IPS DF 6.9 (cell line): Measurements from ENCODE around the gene KCNJ18.
"Not testable (repeated sequence)": the region's sequence is repeated elsewhere in the genome, so short reads cannot be mapped to it uniquely, and the experiment has no call there.

Source experiments
- DNase-seq: peaks from one replicate; pipeline ENCODE4 v3.0.0-alpha.2; 2013; ENCODE audit warnings: low read depth, low spot score
- H3K27ac ChIP-seq: one replicate; pipeline ENCODE4 v1.5.1; 2013; ENCODE audit warnings: low read length, control low read depth
- H3K27me3 ChIP-seq: 2 replicates; pipeline ENCODE4 v1.6.1; 2013; ENCODE audit warnings: mild to moderate bottlenecking, low read length; ENCODE audit not compliant: control insufficient read depth, insufficient read depth
- H3K36me3 ChIP-seq: 2 replicates; pipeline ENCODE4 v1.6.1; 2013; ENCODE audit warnings: low read length; ENCODE audit not compliant: control insufficient read depth, insufficient read depth
- H3K4me1 ChIP-seq: 2 replicates; pipeline ENCODE4 v1.6.1; 2013; ENCODE audit warnings: low read length; ENCODE audit not compliant: control insufficient read depth, insufficient read depth
- H3K4me3 ChIP-seq: 2 replicates; pipeline ENCODE4 v1.5.1; 2013; ENCODE audit warnings: mild to moderate bottlenecking, low read length
- H3K9me3 ChIP-seq: 2 replicates; pipeline ENCODE4 v1.6.1; 2013; ENCODE audit warnings: low read length, inconsistent platforms; ENCODE audit not compliant: control insufficient read depth, insufficient read depth
- WGBS: extraction: QIAGEN DNeasy Blood & Tissue Kit; methylation state at CpG from one replicate; pipeline ENCODE4 v1.1.7; 2013; ENCODE audit warnings: mixed read lengths, missing lambda C conversion rate; ENCODE audit not compliant: insufficient read length, insufficient coverage; 5-methylcytosine and 5-hydroxymethylcytosine counted together

KCNJ18 gene

GRCh38 chr17:21705746-21706145 is 13.4 kb downstream of the KCNJ18 start:
- not testable (repeated sequence) for H3K27me3 ChIP-seq, DNase-seq
- no CpG with 5 or more reads among the region's 6 CpGs for WGBS

GRCh38 chr17:21706546-21706945 is 14.2 kb downstream of the KCNJ18 start:
- not testable (repeated sequence) for H3K9me3 ChIP-seq, H3K4me1 ChIP-seq, H3K36me3 ChIP-seq, DNase-seq, H3K27me3 ChIP-seq, H3K27ac ChIP-seq, H3K4me3 ChIP-seq
- no CpG with 5 or more reads among the region's 7 CpGs for WGBS

More at GRCh38 chr17:21705746-21706145, 13.4 kb downstream of the KCNJ18 start:
- not testable (repeated sequence) for H3K4me1 ChIP-seq, H3K4me3 ChIP-seq, H3K9me3 ChIP-seq, H3K27ac ChIP-seq, H3K36me3 ChIP-seq

- WGBS, result no CpG with 5 or more reads among the region's 7 CpGs
- peaks cover 12% of the 10 kb centered on the region for H3K9me3 ChIP-seq
Observed at GRCh38 chr17:21707131-21707530, 14.8 kb downstream of the KCNJ18 start.

GRCh38 chr17:21707711-21708611 is 15.6 kb downstream of the KCNJ18 start:
- H3K36me3 ChIP-seq, H3K4me1 ChIP-seq, DNase-seq, H3K4me3 ChIP-seq, H3K27ac ChIP-seq, H3K27me3 ChIP-seq: not testable (repeated sequence)
- no CpG with 5 or more reads among the region's 17 CpGs for WGBS
- peaks cover 12% of the 10 kb centered on the region for H3K9me3 ChIP-seq

More at GRCh38 chr17:21707131-21707530, 14.8 kb downstream of the KCNJ18 start:
- not testable (repeated sequence) for H3K36me3 ChIP-seq, H3K4me3 ChIP-seq, H3K27me3 ChIP-seq, H3K4me1 ChIP-seq, H3K27ac ChIP-seq, DNase-seq

GRCh38 chr17:21708612-21709535 is 16.6 kb downstream of the KCNJ18 start:
- H3K4me3 ChIP-seq, H3K27ac ChIP-seq, H3K4me1 ChIP-seq, H3K27me3 ChIP-seq, DNase-seq, H3K36me3 ChIP-seq: not testable (repeated sequence)
- WGBS, result no CpG with 5 or more reads among the region's 15 CpGs
- peaks cover 12% of the 10 kb centered on the region for H3K9me3 ChIP-seq

GRCh38 chr17:21709994-21710393 is 17.7 kb downstream of the KCNJ18 start:
- not testable (repeated sequence) for H3K27ac ChIP-seq, H3K36me3 ChIP-seq, H3K4me1 ChIP-seq, DNase-seq, H3K27me3 ChIP-seq, H3K4me3 ChIP-seq, H3K9me3 ChIP-seq
- no CpG with 5 or more reads among the region's 8 CpGs for WGBS

GRCh38 chr17:21710486-21710885 is 18.2 kb downstream of the KCNJ18 start:
- not testable (repeated sequence) for H3K36me3 ChIP-seq, H3K9me3 ChIP-seq, H3K27me3 ChIP-seq, H3K4me3 ChIP-seq, H3K27ac ChIP-seq, DNase-seq, H3K4me1 ChIP-seq
- no CpG with 5 or more reads among the region's 3 CpGs for WGBS

- no peak for DNase-seq
- no CpG with 5 or more reads among the region's 12 CpGs for WGBS
- H3K27ac ChIP-seq, result no peak overlapping the region
- no peaks in the 10 kb centered on the region for H3K4me1 ChIP-seq
- no peaks in the 10 kb centered on the region for H3K27me3 ChIP-seq
- no peaks in the 10 kb centered on the region for H3K36me3 ChIP-seq
- H3K9me3 ChIP-seq, result peaks cover 9% of the 10 kb centered on the region
- no peak overlapping the region for H3K4me3 ChIP-seq
Observed at GRCh38 chr17:21711182-21711581, 18.9 kb downstream of the KCNJ18 start.

GRCh38 chr17:21713020-21713419 is 20.7 kb downstream of the KCNJ18 start:
- not testable (repeated sequence) for H3K4me1 ChIP-seq, H3K27ac ChIP-seq, H3K4me3 ChIP-seq, H3K27me3 ChIP-seq, H3K36me3 ChIP-seq, DNase-seq, H3K9me3 ChIP-seq
- no CpG with 5 or more reads among the region's 8 CpGs for WGBS

GRCh38 chr17:21713631-21714030 is 21.3 kb downstream of the KCNJ18 start:
- H3K4me3 ChIP-seq, H3K27ac ChIP-seq, DNase-seq, H3K9me3 ChIP-seq, H3K36me3 ChIP-seq, H3K27me3 ChIP-seq, H3K4me1 ChIP-seq: not testable (repeated sequence)
- no CpG with 5 or more reads among the region's 3 CpGs for WGBS
